Posterior cingulate gyrus (tissue), 11 donors: ENCODE results near the gene TCFL5.
A peak's percentile ranks its signal among the peaks of the same experiment; 100 is the strongest.

Source experiments
- DNase-seq, 10 donors: peaks; one replicate each; pipeline versions ENCODE4 v3.0.0 to v3.0.0-alpha.2; 2020 to 2021; ENCODE audit warnings: mixed read lengths in 3 of 10
- intact Hi-C: fragments of 100-400 bp; cut with DNase I; formaldehyde crosslinking; loops from one replicate; pipeline ENCODE4 v1.15.1; 2023

The TCFL5 gene

GRCh38 chr20:62860391-62860923 is 1.2 kb downstream of the TCFL5 start:
- intact Hi-C loops = no loop called here
- peak in 5 of 10 donors; percentile 48 to 91 (median 73) for DNase-seq

- intact Hi-C loops = no loop called here
- DNase-seq = peak in 2 of 10 donors; percentile 50 to 53
Observed at GRCh38 chr20:62859721-62860120, 1.9 kb downstream of the TCFL5 start.

- peak in 9 of 10 donors; percentile 57 to 96 (median 73) for DNase-seq
- intact Hi-C loops = no loop called here
Observed at GRCh38 chr20:62858058-62858830, 3.4 kb downstream of the TCFL5 start.

GRCh38 chr20:62856931-62857619 is 4.5 kb downstream of the TCFL5 start:
- intact Hi-C loops = no loop called here
- DNase-seq = peak in 3 of 10 donors; percentile 59 to 92 (median 86)

GRCh38 chr20:62855120-62855519 is 6.5 kb downstream of the TCFL5 start:
- intact Hi-C loops = no loop called here
- DNase-seq = peak in 2 of 10 donors; percentile 19 to 44

GRCh38 chr20:62854121-62854520 is 7.5 kb downstream of the TCFL5 start:
- DNase-seq = peak in 2 of 10 donors; percentile 47 to 55
- intact Hi-C loops = loop anchor here (5.0 kb wide), 1 partner anchor 37 kb away; the partner anchor contains the start of gene COL9A3

GRCh38 chr20:62853304-62853703 is 8.3 kb downstream of the TCFL5 start:
- intact Hi-C loops = loop anchor here (5.0 kb wide), 1 partner anchor 36 kb away; the partner anchor contains the start of gene COL9A3
- DNase-seq = peak in 2 of 10 donors; percentile 14 to 18

- intact Hi-C loops = loop anchor here (5.0 kb wide), 1 partner anchor 36 kb away; the partner anchor contains the start of gene COL9A3
- peak in 1 of 10 donors; percentile 13 for DNase-seq
Observed at GRCh38 chr20:62852841-62853240, 8.8 kb downstream of the TCFL5 start.

GRCh38 chr20:62852196-62852595 is 9.4 kb downstream of the TCFL5 start:
- intact Hi-C loops = loop anchor here (5.0 kb wide), 1 partner anchor 35 kb away; the partner anchor contains the start of gene COL9A3
- DNase-seq = peak in 2 of 10 donors; percentile 53 to 61

GRCh38 chr20:62850333-62850974 is 11.2 kb downstream of the TCFL5 start:
- intact Hi-C loops = loop anchor here (5.0 kb wide), 1 partner anchor 33 kb away; the partner anchor contains the start of gene COL9A3
- peak; percentile 69 to 98 (median 85) for DNase-seq

- peak in 1 of 10 donors; percentile 2 for DNase-seq
Observed at GRCh38 chr20:62849431-62849830, 12.2 kb downstream of the TCFL5 start.

GRCh38 chr20:62848917-62849316 is 12.7 kb downstream of the TCFL5 start:
- DNase-seq = peak in 2 of 10 donors; percentile 4 to 38
- intact Hi-C loops = loop anchor here (5.0 kb wide), 1 partner anchor 42 kb away; no protein-coding TSS in a partner anchor

More at GRCh38 chr20:62849431-62849830, 12.2 kb downstream of the TCFL5 start:
- intact Hi-C loops = loop anchor here (5.0 kb wide), 1 partner anchor 42 kb away; no protein-coding TSS in a partner anchor

GRCh38 chr20:62846166-62846890 is 15.3 kb downstream of the TCFL5 start:
- DNase-seq = peak in 8 of 10 donors; percentile 50 to 95 (median 72)
- intact Hi-C loops = loop anchor here (5.0 kb wide), 1 partner anchor 39 kb away; no protein-coding TSS in a partner anchor

GRCh38 chr20:62845416-62846160 is 16.0 kb downstream of the TCFL5 start:
- peak in 3 of 10 donors; percentile 68 to 73 (median 68) for DNase-seq
- intact Hi-C loops = loop anchor here (5.0 kb wide), 1 partner anchor 38 kb away; no protein-coding TSS in a partner anchor

GRCh38 chr20:62844182-62844581 is 17.4 kb downstream of the TCFL5 start:
- intact Hi-C loops = no loop called here

GRCh38 chr20:62843656-62844055 is 18.0 kb downstream of the TCFL5 start:
- intact Hi-C loops = no loop called here

More at GRCh38 chr20:62844182-62844581, 17.4 kb downstream of the TCFL5 start:
- peak in 1 of 10 donors; percentile 18 for DNase-seq

GRCh38 chr20:62841705-62842212 is 19.9 kb downstream of the TCFL5 start:
- intact Hi-C loops = no loop called here
- DNase-seq = peak in 4 of 10 donors; percentile 7 to 56 (median 12)

More at GRCh38 chr20:62843656-62844055, 18.0 kb downstream of the TCFL5 start:
- DNase-seq = peak in 4 of 10 donors; percentile 5 to 55 (median 28)
